HCT116 (cell line): ENCODE results near the gene JUN. TPM values are rescaled to one million over a fixed set of nuclear protein-coding genes. Genes with fewer than 3 reads are reported as not detected.

Source experiments
- ATAC-seq: fragments of 200-7000 bp; cut with Tn5 transposase; 2 replicates; pipeline ENCODE4 v1.9.1; 2020; ENCODE audit warnings: mild to moderate bottlenecking, moderate library complexity
- BruUV-seq: library from RNA; stranded (reverse); fragments of 400-500 nt; replicated peaks from 2 replicates; lab custom pipeline; 2021; lab: Mats Ljungman, UMichigan
- CTCF ChIA-PET: fragments of 300-600 bp; sonication (Branson Sonifier 250); formaldehyde crosslinking; loops from one replicate; lab custom pipeline; 2021; ENCODE audit warnings: antibody characterized with exemption; lab: Charles Lee
- POLR2A ChIA-PET: fragments of 300-600, 350-600 bp; sonication (Branson Sonifier 250); formaldehyde crosslinking; loops from one replicate; lab custom pipeline; 2021; ENCODE audit warnings: antibody characterized with exemption; lab: Charles Lee
- RAD21 ChIA-PET, 2 experiments: fragments of 300-600 bp; sonication (Branson Sonifier 250); formaldehyde crosslinking; loops; one replicate each; lab custom pipeline; 2023; ENCODE audit warnings: low total read pairs in 2 of 2; ENCODE audit not compliant: uncharacterized antibody in 2 of 2, unreplicated experiment in 2 of 2, low non-redundant PET in 1 of 2; lab: Charles Lee
- DNase-seq: peaks from one replicate; pipeline ENCODE4 v3.0.0-alpha.2; 2010; ENCODE audit warnings: low read depth, low spot score
- H2AFZ ChIP-seq: fragments of 200-600 bp; shearing (Covaris generic), sonication (generic); 2 replicates; pipeline ENCODE4 v1.6.1; 2017; ENCODE audit warnings: low read depth, mixed run types, mixed read lengths, antibody characterized with exemption, low read length; ENCODE audit not compliant: poor library complexity, severe bottlenecking
- H3K27ac ChIP-seq: 2 replicates; pipeline ENCODE4 v1.5.1; 2012; ENCODE audit warnings: low read depth, low read length
- H3K27me3 ChIP-seq: fragments of 200-600 bp; sonication (generic); 2 replicates; pipeline ENCODE4 v1.6.1; 2016; ENCODE audit warnings: mixed run types, low read length, mixed read lengths; ENCODE audit not compliant: insufficient read depth
- H3K36me3 ChIP-seq, 2 experiments: fragments of 200-500 bp in 1 of 2; fragments of 200-600 bp in 1 of 2; sonication (Bioruptor generic) in 1 of 2; sonication (generic) in 1 of 2; 2 replicates each; pipeline versions ENCODE4 v1.5.1 to v1.6.1; 2014 to 2016; ENCODE audit warnings: low read length in 2 of 2, inconsistent platforms in 1 of 2, mixed read lengths in 1 of 2, mixed run types in 1 of 2; ENCODE audit not compliant: insufficient read depth in 2 of 2, control insufficient read depth in 1 of 2
- H3K4me1 ChIP-seq, 2 experiments: fragments of 200-600 bp in 1 of 2; sonication (generic) in 1 of 2; 2 replicates each; pipeline versions ENCODE4 v1.5.1 to v1.6.1; 2012 to 2017; ENCODE audit warnings: low read length in 2 of 2, inconsistent platforms in 1 of 2, mild to moderate bottlenecking in 1 of 2, mixed read lengths in 1 of 2, mixed run types in 1 of 2, moderate library complexity in 1 of 2; ENCODE audit not compliant: insufficient read depth in 2 of 2, control insufficient read depth in 1 of 2
- H3K4me2 ChIP-seq: fragments of 200-600 bp; sonication (generic); 2 replicates; pipeline ENCODE4 v1.6.1; 2017; ENCODE audit warnings: mixed run types, low read length, mixed read lengths
- H3K4me3 ChIP-seq, 2 experiments: fragments of 200-600 bp in 1 of 2; sonication (generic) in 1 of 2; replicated peaks in 1 of 2; 2 replicates each; pipeline ENCODE4 v1.5.1; 2011 to 2016; ENCODE audit warnings: low read length in 2 of 2, control low read depth in 1 of 2, low read depth in 1 of 2, mild to moderate bottlenecking in 1 of 2, mixed read lengths in 1 of 2, mixed run types in 1 of 2
- H3K79me2 ChIP-seq: fragments of 200-600 bp; sonication (generic); 2 replicates; pipeline ENCODE4 v1.6.1; 2017; ENCODE audit warnings: mild to moderate bottlenecking, mixed run types, low read length, moderate library complexity, mixed read lengths; ENCODE audit not compliant: insufficient read depth
- H3K9ac ChIP-seq: fragments of 200-600 bp; sonication (generic); 2 replicates; pipeline ENCODE4 v1.6.1; 2016; ENCODE audit warnings: low read length, mixed read lengths
- H3K9me2 ChIP-seq: fragments of 200-600 bp; sonication (generic), shearing (Covaris generic); 2 replicates; pipeline ENCODE4 v1.6.1; 2017; ENCODE audit warnings: mixed run types, mild to moderate bottlenecking, moderate library complexity; ENCODE audit not compliant: insufficient read depth
- H3K9me3 ChIP-seq, 2 experiments: fragments of 200-500 bp in 1 of 2; fragments of 200-600 bp in 1 of 2; sonication (Bioruptor generic) in 1 of 2; sonication (generic) in 1 of 2; 2 replicates each; pipeline ENCODE4 v1.6.1; 2014 to 2017; ENCODE audit warnings: low read length in 2 of 2, mixed read lengths in 2 of 2, inconsistent platforms in 1 of 2, low read depth in 1 of 2, mild to moderate bottlenecking in 1 of 2, mixed run types in 1 of 2, moderate library complexity in 1 of 2; ENCODE audit not compliant: control insufficient read depth in 1 of 2, insufficient read depth in 1 of 2
- H4K20me1 ChIP-seq: fragments of 200-600 bp; sonication (generic), shearing (Covaris generic); 2 replicates; pipeline ENCODE4 v1.6.1; 2017; ENCODE audit warnings: mixed run types, mild to moderate bottlenecking, moderate library complexity; ENCODE audit not compliant: insufficient read depth
- CBX3 ChIP-seq: IDR thresholded peaks from 2 replicates; pipeline ENCODE4 v1.6.1; 2012; ENCODE audit warnings: low read depth
- CEBPB ChIP-seq: IDR thresholded peaks from 2 replicates; pipeline ENCODE4 v1.6.1; 2012; ENCODE audit warnings: low read depth
- EZH2 ChIP-seq: fragments of 200-600 bp; sonication (generic); IDR thresholded peaks from 2 replicates; pipeline ENCODE4 v1.6.1; 2017; ENCODE audit warnings: antibody characterized with exemption, mixed run types
- EZH2phosphoT487 ChIP-seq: fragments of 200-600 bp; IDR thresholded peaks from 2 replicates; pipeline ENCODE4 v1.6.1; 2018; ENCODE audit warnings: antibody characterized with exemption, borderline replicate concordance
- FOSL1 ChIP-seq: IDR thresholded peaks from 2 replicates; pipeline ENCODE4 v1.6.1; 2012; ENCODE audit warnings: low read depth
- JUND ChIP-seq: IDR thresholded peaks from 2 replicates; pipeline ENCODE4 v1.6.1; 2012
- POLR2A ChIP-seq: IDR thresholded peaks from 2 replicates; pipeline ENCODE4 v1.7.0; 2011; ENCODE audit warnings: borderline replicate concordance; ENCODE audit not compliant: insufficient read depth, insufficient read length; ENCODE audit errors: extremely low read depth
- SIN3A ChIP-seq: IDR thresholded peaks from 2 replicates; pipeline ENCODE4 v1.6.1; 2012; ENCODE audit warnings: low read depth
- SP1 ChIP-seq: IDR thresholded peaks from 2 replicates; pipeline ENCODE4 v1.6.1; 2012; ENCODE audit warnings: low read depth
- SRF ChIP-seq: IDR thresholded peaks from 2 replicates; pipeline ENCODE4 v1.6.1; 2012; ENCODE audit warnings: low read depth
- intact Hi-C: fragments of 100-400 bp; cut with micrococcal nuclease; formaldehyde crosslinking; loops from 2 replicates; pipeline ENCODE4 v1.10.0; 2022
- total RNA-seq: library from RNA; stranded (reverse); gene quantifications from one replicate; pipeline ENCODE4 v1.2.1, GENCODE V29; 2021; ENCODE audit not compliant: unreplicated experiment
- TF ChIP-seq, protein P1 (sequence below): IDR thresholded peaks from 2 replicates; pipeline ENCODE4 v1.6.1; 2012
- TF ChIP-seq, protein P2 (sequence below): IDR thresholded peaks from 2 replicates; pipeline ENCODE4 v1.6.1; 2012
- TF ChIP-seq, protein P3 (sequence below): IDR thresholded peaks from 2 replicates; pipeline ENCODE4 v1.6.1; 2011; ENCODE audit warnings: mild to moderate bottlenecking, low read length, moderate library complexity; ENCODE audit not compliant: insufficient replicate concordance; ENCODE audit errors: extremely low read depth
- TF ChIP-seq, protein P4 (sequence below), 3 experiments: fragments of 200-600 bp in 1 of 3; sonication (generic) in 1 of 3; IDR thresholded peaks in 2 of 3; conservative IDR thresholded peaks in 1 of 3; 2 replicates each; pipeline ENCODE4 v1.5.1; 2012 to 2017; ENCODE audit warnings: low read depth in 2 of 3, low read length in 2 of 3, antibody characterized with exemption in 1 of 3, borderline replicate concordance in 1 of 3, control low read depth in 1 of 3, mild to moderate bottlenecking in 1 of 3, mixed read lengths in 1 of 3, mixed run types in 1 of 3, moderate library complexity in 1 of 3; ENCODE audit not compliant: insufficient read depth in 1 of 3
- TF ChIP-seq, protein P5 (sequence below): IDR thresholded peaks from 2 replicates; pipeline ENCODE4 v1.6.1; 2012; ENCODE audit warnings: low read depth

JUN gene
- total RNA-seq, 1 experiment from 2014 or later = 18.7 TPM

DNA sequence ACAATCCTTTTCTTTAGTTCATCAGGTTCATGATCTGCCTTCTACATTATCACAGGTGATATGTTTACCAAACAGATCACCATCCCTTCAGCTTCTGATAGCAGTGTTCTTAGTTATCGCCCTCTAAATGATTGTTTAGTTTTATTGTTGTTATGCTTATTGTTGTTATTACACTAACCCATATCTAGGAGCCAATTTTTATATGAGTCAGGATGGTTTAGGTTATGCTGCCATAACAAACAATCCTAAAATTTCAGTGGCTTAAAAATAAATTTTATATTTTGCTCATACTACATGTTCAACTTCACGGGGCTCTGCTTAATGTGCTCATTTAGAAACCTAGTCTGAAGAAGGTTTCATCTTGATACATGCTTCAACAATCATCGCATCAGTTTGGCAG is 4.4 kb upstream of the JUN start:
- no peaks in the 10 kb centered on the region for H3K36me3 ChIP-seq
- no peak for DNase-seq

More for the DNA sequence above, 4.4 kb upstream of the JUN start:
- Histone ChIP-seq H3K9me3 (no peaks in the 10 kb centered on the region), H3K27me3 (no peaks in the 10 kb centered on the region), H3K27ac (no peak overlapping the region), H3K4me1 (peaks cover 7 to 12% of the 10 kb centered on the region in 2 experiments; a peak in 3 of 4 replicates), H3K9me2 (no peaks in the 10 kb centered on the region)
- CTCF ChIA-PET = no interaction called here
- ATAC-seq = no peak
- BruUV-seq = no TSS peak
- RAD21 ChIA-PET = no interaction called here
- POLR2A ChIA-PET = no interaction called here
- no peak for TF ChIP-seq FOSL1
- TF ChIP-seq SRF = no peak
- no peak for TF ChIP-seq JUND
- no peak for TF ChIP-seq EZH2phosphoT487
- TF ChIP-seq, protein P1, sequence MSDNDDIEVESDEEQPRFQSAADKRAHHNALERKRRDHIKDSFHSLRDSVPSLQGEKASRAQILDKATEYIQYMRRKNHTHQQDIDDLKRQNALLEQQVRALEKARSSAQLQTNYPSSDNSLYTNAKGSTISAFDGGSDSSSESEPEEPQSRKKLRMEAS = no peak
- TF ChIP-seq EZH2 = no peak
- TF ChIP-seq POLR2A = no peak
- TF ChIP-seq, protein P2, sequence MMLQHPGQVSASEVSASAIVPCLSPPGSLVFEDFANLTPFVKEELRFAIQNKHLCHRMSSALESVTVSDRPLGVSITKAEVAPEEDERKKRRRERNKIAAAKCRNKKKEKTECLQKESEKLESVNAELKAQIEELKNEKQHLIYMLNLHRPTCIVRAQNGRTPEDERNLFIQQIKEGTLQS = no peak
- TF ChIP-seq, protein P3, sequence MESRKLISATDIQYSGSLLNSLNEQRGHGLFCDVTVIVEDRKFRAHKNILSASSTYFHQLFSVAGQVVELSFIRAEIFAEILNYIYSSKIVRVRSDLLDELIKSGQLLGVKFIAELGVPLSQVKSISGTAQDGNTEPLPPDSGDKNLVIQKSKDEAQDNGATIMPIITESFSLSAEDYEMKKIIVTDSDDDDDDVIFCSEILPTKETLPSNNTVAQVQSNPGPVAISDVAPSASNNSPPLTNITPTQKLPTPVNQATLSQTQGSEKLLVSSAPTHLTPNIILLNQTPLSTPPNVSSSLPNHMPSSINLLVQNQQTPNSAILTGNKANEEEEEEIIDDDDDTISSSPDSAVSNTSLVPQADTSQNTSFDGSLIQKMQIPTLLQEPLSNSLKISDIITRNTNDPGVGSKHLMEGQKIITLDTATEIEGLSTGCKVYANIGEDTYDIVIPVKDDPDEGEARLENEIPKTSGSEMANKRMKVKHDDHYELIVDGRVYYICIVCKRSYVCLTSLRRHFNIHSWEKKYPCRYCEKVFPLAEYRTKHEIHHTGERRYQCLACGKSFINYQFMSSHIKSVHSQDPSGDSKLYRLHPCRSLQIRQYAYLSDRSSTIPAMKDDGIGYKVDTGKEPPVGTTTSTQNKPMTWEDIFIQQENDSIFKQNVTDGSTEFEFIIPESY = no peak
- no peak for TF ChIP-seq CEBPB
- TF ChIP-seq SIN3A = no peak
- TF ChIP-seq, protein P4, sequence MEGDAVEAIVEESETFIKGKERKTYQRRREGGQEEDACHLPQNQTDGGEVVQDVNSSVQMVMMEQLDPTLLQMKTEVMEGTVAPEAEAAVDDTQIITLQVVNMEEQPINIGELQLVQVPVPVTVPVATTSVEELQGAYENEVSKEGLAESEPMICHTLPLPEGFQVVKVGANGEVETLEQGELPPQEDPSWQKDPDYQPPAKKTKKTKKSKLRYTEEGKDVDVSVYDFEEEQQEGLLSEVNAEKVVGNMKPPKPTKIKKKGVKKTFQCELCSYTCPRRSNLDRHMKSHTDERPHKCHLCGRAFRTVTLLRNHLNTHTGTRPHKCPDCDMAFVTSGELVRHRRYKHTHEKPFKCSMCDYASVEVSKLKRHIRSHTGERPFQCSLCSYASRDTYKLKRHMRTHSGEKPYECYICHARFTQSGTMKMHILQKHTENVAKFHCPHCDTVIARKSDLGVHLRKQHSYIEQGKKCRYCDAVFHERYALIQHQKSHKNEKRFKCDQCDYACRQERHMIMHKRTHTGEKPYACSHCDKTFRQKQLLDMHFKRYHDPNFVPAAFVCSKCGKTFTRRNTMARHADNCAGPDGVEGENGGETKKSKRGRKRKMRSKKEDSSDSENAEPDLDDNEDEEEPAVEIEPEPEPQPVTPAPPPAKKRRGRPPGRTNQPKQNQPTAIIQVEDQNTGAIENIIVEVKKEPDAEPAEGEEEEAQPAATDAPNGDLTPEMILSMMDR (IDR thresholded peaks at IDR 0.05 in 2 of 3, conservative IDR thresholded peaks at IDR 0.05 in 1 of 3; ENCODE audit: borderline replicate concordance in 1 of 3, insufficient read depth in 1 of 3, low read depth in 2 of 3, low read length in 2 of 3) = no peak
- TF ChIP-seq, protein P5, sequence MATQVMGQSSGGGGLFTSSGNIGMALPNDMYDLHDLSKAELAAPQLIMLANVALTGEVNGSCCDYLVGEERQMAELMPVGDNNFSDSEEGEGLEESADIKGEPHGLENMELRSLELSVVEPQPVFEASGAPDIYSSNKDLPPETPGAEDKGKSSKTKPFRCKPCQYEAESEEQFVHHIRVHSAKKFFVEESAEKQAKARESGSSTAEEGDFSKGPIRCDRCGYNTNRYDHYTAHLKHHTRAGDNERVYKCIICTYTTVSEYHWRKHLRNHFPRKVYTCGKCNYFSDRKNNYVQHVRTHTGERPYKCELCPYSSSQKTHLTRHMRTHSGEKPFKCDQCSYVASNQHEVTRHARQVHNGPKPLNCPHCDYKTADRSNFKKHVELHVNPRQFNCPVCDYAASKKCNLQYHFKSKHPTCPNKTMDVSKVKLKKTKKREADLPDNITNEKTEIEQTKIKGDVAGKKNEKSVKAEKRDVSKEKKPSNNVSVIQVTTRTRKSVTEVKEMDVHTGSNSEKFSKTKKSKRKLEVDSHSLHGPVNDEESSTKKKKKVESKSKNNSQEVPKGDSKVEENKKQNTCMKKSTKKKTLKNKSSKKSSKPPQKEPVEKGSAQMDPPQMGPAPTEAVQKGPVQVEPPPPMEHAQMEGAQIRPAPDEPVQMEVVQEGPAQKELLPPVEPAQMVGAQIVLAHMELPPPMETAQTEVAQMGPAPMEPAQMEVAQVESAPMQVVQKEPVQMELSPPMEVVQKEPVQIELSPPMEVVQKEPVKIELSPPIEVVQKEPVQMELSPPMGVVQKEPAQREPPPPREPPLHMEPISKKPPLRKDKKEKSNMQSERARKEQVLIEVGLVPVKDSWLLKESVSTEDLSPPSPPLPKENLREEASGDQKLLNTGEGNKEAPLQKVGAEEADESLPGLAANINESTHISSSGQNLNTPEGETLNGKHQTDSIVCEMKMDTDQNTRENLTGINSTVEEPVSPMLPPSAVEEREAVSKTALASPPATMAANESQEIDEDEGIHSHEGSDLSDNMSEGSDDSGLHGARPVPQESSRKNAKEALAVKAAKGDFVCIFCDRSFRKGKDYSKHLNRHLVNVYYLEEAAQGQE = no peak
- TF ChIP-seq SP1 = no peak
- no peak for TF ChIP-seq CBX3
- TF ChIP-seq, all 23 proteins: peak for 0
- H3K4me3 ChIP-seq = no peak overlapping the region
- intact Hi-C loops = loop anchor here (5.0 to 10.0 kb wide), 2 partner anchors 647 to 969 kb away; no protein-coding TSS in a partner anchor
- H4K20me1 ChIP-seq = no peaks in the 10 kb centered on the region
- H3K4me2 ChIP-seq = no peak overlapping the region
- peaks cover 5% of the 10 kb centered on the region; the same call in 1 of the 2 replicates for H3K79me2 ChIP-seq
- H3K9ac ChIP-seq = no peak overlapping the region
- no peak overlapping the region for H2AFZ ChIP-seq
